ENCODE results near the gene OBSCN. TPM values are rescaled to one million over a fixed set of nuclear protein-coding genes. Genes with fewer than 3 reads are reported as not detected.

OBSCN gene
- total and polyA plus RNA-seq, 2 donors (not counting 3 experiments of a cell fraction or from before 2014, with no cell fraction given), result 1.5 to 2.9 TPM

GRCh38 chr1:228238461-228238860 is 30.6 kb downstream of the OBSCN start:
- no peaks in the 10 kb centered on the region for H3K36me3 ChIP-seq (ENCODE audit: control insufficient read depth in 2 of 2, extremely low read depth in 1 of 2, insufficient read depth in 2 of 2, low read length in 2 of 2)
- ChIA-PET POLR2A (no interaction called here), CTCF (interaction anchor here (2.1 kb wide), 1 partner anchor 239 kb away, joined by 9 read pairs; no protein-coding TSS in a partner anchor)
- TF ChIP-seq, protein P1, sequence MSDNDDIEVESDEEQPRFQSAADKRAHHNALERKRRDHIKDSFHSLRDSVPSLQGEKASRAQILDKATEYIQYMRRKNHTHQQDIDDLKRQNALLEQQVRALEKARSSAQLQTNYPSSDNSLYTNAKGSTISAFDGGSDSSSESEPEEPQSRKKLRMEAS (IDR thresholded peaks at IDR 0.05; ENCODE audit: insufficient read depth, insufficient read length), result no peak
- no peak for TF ChIP-seq CTCF (IDR thresholded peaks at IDR 0.05; ENCODE audit: extremely low read depth in 1 of 2, insufficient read depth in 1 of 2, low read depth in 1 of 2, low read length in 2 of 2)
- no peak for TF ChIP-seq GATA2 (IDR thresholded peaks at IDR 0.05; ENCODE audit: insufficient read depth, insufficient read length, low read depth, low read length)
- peaks cover 0 to 9% of the 10 kb centered on the region in 2 experiments for H3K27me3 ChIP-seq (ENCODE audit: control insufficient read depth in 2 of 2, insufficient read depth in 2 of 2, low read length in 2 of 2)
- H3K9me1 ChIP-seq (replicated peaks; ENCODE audit: control insufficient read depth, extremely low read depth, insufficient read depth, low read length), result no peaks in the 10 kb centered on the region
- no peak overlapping the region for H2AFZ ChIP-seq (ENCODE audit: low read depth, low read length)
- FAIRE-seq (no peak), DNase-seq (ENCODE audit: low read depth, low spot score) (no peak)
- H3K4me2 ChIP-seq (ENCODE audit: insufficient read depth, low read length), result no peak overlapping the region
- no peaks in the 10 kb centered on the region for H3K4me1 ChIP-seq (ENCODE audit: control insufficient read depth, extremely low read depth, insufficient read depth, low read length)
- intact Hi-C loops (cut with micrococcal nuclease), result loop anchor here (5.0 kb wide), 1 partner anchor 39 kb away; no protein-coding TSS in a partner anchor
- H3K79me2 ChIP-seq (ENCODE audit: control insufficient read depth, insufficient read depth, low read length), result no peaks in the 10 kb centered on the region
- no TSS peak for BruUV-seq (replicated peaks)
- H3K9ac ChIP-seq (replicated peaks; ENCODE audit: extremely low read depth, insufficient read depth, low read length), result no peak overlapping the region
- H3K9me3 ChIP-seq (replicated peaks; ENCODE audit: control insufficient read depth, insufficient read depth, low read length), result no peaks in the 10 kb centered on the region
- H3K27ac ChIP-seq (ENCODE audit: insufficient read depth, low read depth, low read length), result no peak overlapping the region
- H3K4me3 ChIP-seq (replicated peaks in 1 of 3; ENCODE audit: insufficient read depth in 1 of 3, low read depth in 1 of 3, low read length in 3 of 3), result no peak overlapping the region
- dilution Hi-C loops (cut with MboI; ENCODE audit: extremely low pct_ligation_motif_present, low sequenced_read_pairs), result no loop called here
- H4K20me1 ChIP-seq (replicated peaks; ENCODE audit: control insufficient read depth, extremely low read depth, insufficient read depth, low read length), result no peaks in the 10 kb centered on the region

GRCh38 chr1:228240411-228241240 is 32.8 kb downstream of the OBSCN start:
- CTCF ChIA-PET, result no interaction called here

More at GRCh38 chr1:228240411-228241240, 32.8 kb downstream of the OBSCN start:
- FAIRE-seq (no peak), DNase-seq (ENCODE audit: low read depth, low spot score) (no peak)
- TF ChIP-seq CTCF (IDR thresholded peaks at IDR 0.05; ENCODE audit: extremely low read depth in 1 of 2, insufficient read depth in 1 of 2, low read depth in 1 of 2, low read length in 2 of 2) (no peak), POLR2A (IDR thresholded peaks at IDR 0.05; ENCODE audit: low read depth, low read length) (no peak), FOS (IDR thresholded peaks at IDR 0.05; ENCODE audit: borderline replicate concordance, insufficient read depth, low read length) (no peak), MYC (IDR thresholded peaks at IDR 0.05; ENCODE audit: low read depth, low read length) (no peak), EZH2 (IDR thresholded peaks at IDR 0.05; ENCODE audit: borderline replicate concordance, low read depth, low read length, severe bottlenecking) (no peak), GATA2 (IDR thresholded peaks at IDR 0.05; ENCODE audit: insufficient read depth, insufficient read length, low read depth, low read length) (no peak), POLR2AphosphoS5 (IDR thresholded peaks at IDR 0.05; ENCODE audit: insufficient read depth, low read depth, low read length) (no peak), JUN (IDR thresholded peaks at IDR 0.05; ENCODE audit: borderline replicate concordance, insufficient read depth, insufficient read length, low read depth) (no peak)
- TF ChIP-seq, protein P1 (IDR thresholded peaks at IDR 0.05; ENCODE audit: insufficient read depth, insufficient read length), result no peak
- no peaks in the 10 kb centered on the region for H3K9me3 ChIP-seq (replicated peaks; ENCODE audit: control insufficient read depth, insufficient read depth, low read length)
- no peaks in the 10 kb centered on the region for H3K79me2 ChIP-seq (ENCODE audit: control insufficient read depth, insufficient read depth, low read length)
- no TSS peak for BruUV-seq (replicated peaks)
- H2AFZ ChIP-seq (ENCODE audit: low read depth, low read length), result no peak overlapping the region
- no peak overlapping the region for H3K27ac ChIP-seq (ENCODE audit: insufficient read depth, low read depth, low read length)
- POLR2A ChIA-PET, result no interaction called here
- H3K36me3 ChIP-seq (ENCODE audit: control insufficient read depth in 2 of 2, extremely low read depth in 1 of 2, insufficient read depth in 2 of 2, low read length in 2 of 2), result no peaks in the 10 kb centered on the region
- no peaks in the 10 kb centered on the region for H4K20me1 ChIP-seq (replicated peaks; ENCODE audit: control insufficient read depth, extremely low read depth, insufficient read depth, low read length)
- dilution Hi-C loops (cut with MboI; ENCODE audit: extremely low pct_ligation_motif_present, low sequenced_read_pairs) (no loop called here), intact Hi-C loops (cut with micrococcal nuclease) (no loop called here)
- H3K9me1 ChIP-seq (replicated peaks; ENCODE audit: control insufficient read depth, extremely low read depth, insufficient read depth, low read length), result no peaks in the 10 kb centered on the region
- peaks cover 0 to 4% of the 10 kb centered on the region in 2 experiments for H3K27me3 ChIP-seq (ENCODE audit: control insufficient read depth in 2 of 2, insufficient read depth in 2 of 2, low read length in 2 of 2)
- no peak overlapping the region for H3K4me3 ChIP-seq (replicated peaks in 1 of 3; ENCODE audit: insufficient read depth in 1 of 3, low read depth in 1 of 3, low read length in 3 of 3)
- no peak overlapping the region for H3K9ac ChIP-seq (replicated peaks; ENCODE audit: extremely low read depth, insufficient read depth, low read length)
- H3K4me1 ChIP-seq (ENCODE audit: control insufficient read depth, extremely low read depth, insufficient read depth, low read length), result no peaks in the 10 kb centered on the region
- no peak overlapping the region for H3K4me2 ChIP-seq (ENCODE audit: insufficient read depth, low read length)
